ENCODE data around the gene NFATC2.

Gene NFATC2

DNA sequence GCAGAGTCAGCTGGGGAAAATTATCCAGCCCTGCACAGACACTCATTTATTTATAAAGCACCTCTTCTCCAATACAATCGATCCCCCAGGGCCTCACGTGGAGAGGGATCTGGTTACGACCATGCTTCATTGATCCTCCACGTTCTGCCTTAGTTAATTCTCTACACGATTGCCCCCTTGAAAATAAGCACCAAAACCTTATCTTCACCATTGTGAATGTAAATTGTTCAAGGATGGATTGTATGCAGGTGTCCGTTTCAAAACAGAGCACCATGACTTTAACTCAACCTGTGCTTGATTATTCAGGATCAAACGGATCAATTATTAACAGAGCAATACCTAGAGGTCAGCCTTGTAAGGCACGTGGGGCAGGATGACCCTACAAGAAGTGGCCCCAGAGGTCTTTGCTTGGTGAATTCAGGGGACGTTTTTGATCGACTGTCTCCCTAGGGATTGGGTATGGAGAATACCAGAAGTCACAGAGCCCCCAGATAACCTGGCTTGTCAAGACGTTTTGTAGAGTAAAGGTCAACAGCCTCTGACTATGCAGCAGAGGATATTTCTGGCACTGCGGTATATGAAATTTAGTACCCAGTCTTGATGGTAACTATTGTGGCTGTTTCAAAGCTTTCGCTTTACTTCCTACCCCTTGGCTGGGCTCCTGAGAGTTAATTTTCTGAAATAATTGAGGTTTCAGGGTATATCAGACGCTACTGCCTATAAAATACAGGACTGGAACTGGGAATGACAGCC lies 112.1 kb downstream of the NFATC2 start:
- TF ChIP-seq REST (IDR thresholded peaks at IDR 0.05; ENCODE audit: insufficient read depth in 1 of 2, low read depth in 2 of 2, low read length in 2 of 2) = no peak
- TF ChIP-seq TAF1 (IDR thresholded peaks at IDR 0.05; ENCODE audit: borderline replicate concordance, insufficient read depth, low read length) = no peak
- no peak for TF ChIP-seq FOXP2 (optimal IDR thresholded peaks at IDR 0.05; ENCODE audit: borderline replicate concordance, extremely low read depth, extremely low read length, insufficient read depth)
- no peak for TF ChIP-seq SIN3A (IDR thresholded peaks at IDR 0.05; ENCODE audit: borderline replicate concordance, insufficient read depth, low read length)
- no peak for TF ChIP-seq POLR2AphosphoS5 (IDR thresholded peaks at IDR 0.05; ENCODE audit: low read depth, low read length)

DNA sequence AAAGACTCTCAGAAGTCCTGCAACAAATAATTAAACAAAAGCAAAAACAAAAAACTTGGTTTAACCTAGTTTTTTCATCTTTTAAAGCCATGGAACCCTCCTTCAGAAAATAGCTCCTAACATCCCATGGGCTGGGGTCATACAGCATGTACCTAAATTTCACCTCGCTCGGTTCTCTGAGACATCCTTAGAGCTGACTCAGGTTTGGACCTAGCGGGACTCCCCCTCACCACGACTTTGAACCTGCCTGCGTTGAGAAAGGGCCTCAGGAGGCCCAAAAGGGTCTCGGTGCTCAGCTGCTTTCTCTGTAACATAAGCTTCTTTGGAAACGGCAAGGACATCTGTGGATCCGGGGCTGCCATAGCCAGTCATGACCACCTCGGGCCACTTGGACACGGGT lies 112.8 kb downstream of the NFATC2 start:
- TF ChIP-seq TAF1 (IDR thresholded peaks at IDR 0.05; ENCODE audit: borderline replicate concordance, insufficient read depth, low read length) (no peak), REST (IDR thresholded peaks at IDR 0.05; ENCODE audit: insufficient read depth in 1 of 2, low read depth in 2 of 2, low read length in 2 of 2) (no peak), POLR2AphosphoS5 (IDR thresholded peaks at IDR 0.05; ENCODE audit: low read depth, low read length) (no peak), SIN3A (IDR thresholded peaks at IDR 0.05; ENCODE audit: borderline replicate concordance, insufficient read depth, low read length) (no peak), FOXP2 (optimal IDR thresholded peaks at IDR 0.05; ENCODE audit: borderline replicate concordance, extremely low read depth, extremely low read length, insufficient read depth) (no peak)

GRCh38 chr20:51429144-51429482 lies 113.4 kb downstream of the NFATC2 start:
- no peak for TF ChIP-seq TAF1 (IDR thresholded peaks at IDR 0.05; ENCODE audit: borderline replicate concordance, insufficient read depth, low read length)
- no peak for TF ChIP-seq REST (IDR thresholded peaks at IDR 0.05; ENCODE audit: insufficient read depth in 1 of 2, low read depth in 2 of 2, low read length in 2 of 2)
- no peak for TF ChIP-seq FOXP2 (optimal IDR thresholded peaks at IDR 0.05; ENCODE audit: borderline replicate concordance, extremely low read depth, extremely low read length, insufficient read depth)
- TF ChIP-seq POLR2AphosphoS5 (IDR thresholded peaks at IDR 0.05; ENCODE audit: low read depth, low read length) = no peak

DNA sequence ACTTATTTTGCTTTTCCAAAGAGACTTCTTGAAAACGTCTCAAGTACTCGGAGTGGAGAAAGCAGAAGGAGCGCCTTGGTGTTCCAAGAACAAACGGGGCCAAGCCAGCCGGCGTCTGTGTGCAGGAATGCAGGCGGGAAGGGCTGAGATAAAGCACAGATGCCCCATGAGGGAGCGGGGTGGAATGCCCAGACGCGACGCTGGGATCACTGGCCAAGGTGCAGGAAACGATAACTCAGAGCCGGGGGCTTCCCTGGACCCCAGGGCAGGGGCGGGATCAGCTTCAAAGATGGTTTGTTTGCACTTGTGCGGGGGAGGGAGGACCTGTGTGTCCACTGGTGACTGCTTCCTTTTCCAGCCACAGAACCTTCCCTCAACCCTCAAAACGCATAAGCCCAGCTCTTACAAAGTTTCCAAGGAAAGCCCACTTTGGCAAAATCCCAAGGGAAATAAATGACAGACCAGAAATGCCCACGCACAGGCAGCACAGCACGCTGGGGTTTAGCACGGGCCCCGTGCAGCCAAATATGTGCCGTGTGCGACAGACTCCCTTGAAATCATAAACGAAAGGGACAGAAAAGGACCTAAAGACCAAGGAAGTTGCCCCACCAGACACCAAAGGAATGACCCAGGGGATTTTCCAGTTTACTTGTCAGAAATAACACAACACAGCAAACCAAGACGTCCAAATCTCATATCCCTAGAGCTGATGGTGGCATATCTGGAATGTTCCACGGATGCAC lies 113.9 kb downstream of the NFATC2 start:
- no peak for TF ChIP-seq FOXP2 (optimal IDR thresholded peaks at IDR 0.05; ENCODE audit: borderline replicate concordance, extremely low read depth, extremely low read length, insufficient read depth)
- no peak for TF ChIP-seq REST (IDR thresholded peaks at IDR 0.05; ENCODE audit: insufficient read depth in 1 of 2, low read depth in 2 of 2, low read length in 2 of 2)
- TF ChIP-seq SIN3A (IDR thresholded peaks at IDR 0.05; ENCODE audit: borderline replicate concordance, insufficient read depth, low read length) = no peak
- no peak for TF ChIP-seq POLR2AphosphoS5 (IDR thresholded peaks at IDR 0.05; ENCODE audit: low read depth, low read length)
- TF ChIP-seq TAF1 (IDR thresholded peaks at IDR 0.05; ENCODE audit: borderline replicate concordance, insufficient read depth, low read length) = no peak

Measured in PFSK-1 (cell line).